H1 (cell line): ENCODE results near the gene TTPAL. TPM values are rescaled to one million over a fixed set of nuclear protein-coding genes. Genes with fewer than 3 reads are reported as not detected.

Experiments used
- CTCF ChIA-PET: fragments of 300-600 bp; sonication (Branson Sonifier 250); formaldehyde crosslinking; loops from one replicate; lab custom pipeline; 2021; ENCODE audit not compliant: partially characterized antibody; lab: Charles Lee
- POLR2A ChIA-PET: fragments of 300-600 bp; sonication (Branson Sonifier 250); formaldehyde crosslinking; loops from one replicate; lab custom pipeline; 2021; ENCODE audit warnings: inconsistent platforms; ENCODE audit not compliant: partially characterized antibody; lab: Charles Lee
- DNase-seq, 2 experiments: peaks; one replicate each; pipeline versions ENCODE4 v3.0.0 to v3.0.0-alpha.2; 2010 to 2022; ENCODE audit warnings: low spot score in 2 of 2, low read depth in 1 of 2, mixed read lengths in 1 of 2
- FAIRE-seq: peaks from 2 replicates; lab custom pipeline; 2011; peaks lifted over from hg19 to GRCh38; lab: Jason Lieb, UNC
- H2AFZ ChIP-seq: 2 replicates; pipeline ENCODE4 v1.8.1; 2012; ENCODE audit warnings: low read length, inconsistent platforms
- H2AK5ac ChIP-seq: 2 replicates; pipeline ENCODE4 v1.6.1; 2013; ENCODE audit warnings: low read depth, low read length
- H2BK120ac ChIP-seq: replicated peaks from 2 replicates; pipeline ENCODE3; 2013; ENCODE audit warnings: low read depth, low read length, inconsistent platforms
- H2BK12ac ChIP-seq: 2 replicates; pipeline ENCODE4 v1.6.1; 2013; ENCODE audit warnings: low read depth, low read length
- H2BK15ac ChIP-seq: 2 replicates; pipeline ENCODE4 v1.6.1; 2013; ENCODE audit warnings: low read length
- H2BK20ac ChIP-seq: 2 replicates; pipeline ENCODE4 v1.6.1; 2013; ENCODE audit warnings: low read length
- H2BK5ac ChIP-seq: 2 replicates; pipeline ENCODE4 v1.6.1; 2013; ENCODE audit warnings: low read depth, low read length
- H3K14ac ChIP-seq: 2 replicates; pipeline ENCODE4 v1.6.1; 2013; ENCODE audit warnings: inconsistent platforms; ENCODE audit not compliant: insufficient read length
- H3K18ac ChIP-seq: 2 replicates; pipeline ENCODE4 v1.6.1; 2013; ENCODE audit warnings: low read length; ENCODE audit errors: extremely low read depth
- H3K23ac ChIP-seq: 2 replicates; pipeline ENCODE4 v1.6.1; 2013; ENCODE audit warnings: inconsistent platforms; ENCODE audit not compliant: insufficient read length
- H3K23me2 ChIP-seq: 2 replicates; pipeline ENCODE4 v1.6.1; 2013; ENCODE audit warnings: low read depth, low read length
- H3K27ac ChIP-seq: 2 replicates; pipeline ENCODE4 v1.6.1; 2011; ENCODE audit warnings: low read depth, low read length, inconsistent platforms
- H3K27me3 ChIP-seq, 4 experiments: replicated peaks in 1 of 4; 1 replicate in 1 of 4; 2 replicates in 3 of 4; pipeline versions ENCODE4 v1.6.1 to v1.8.1; 2011 to 2013; ENCODE audit warnings: low read length in 3 of 4, mild to moderate bottlenecking in 3 of 4, inconsistent platforms in 2 of 4, mixed read lengths in 2 of 4, moderate library complexity in 1 of 4; ENCODE audit not compliant: control insufficient read depth in 3 of 4, insufficient read depth in 3 of 4; ENCODE audit errors: extremely low read depth in 1 of 4
- H3K36me3 ChIP-seq, 4 experiments: 2 replicates each; pipeline versions ENCODE4 v1.6.1 to v1.8.1; 2011 to 2013; ENCODE audit warnings: mild to moderate bottlenecking in 4 of 4, low read length in 3 of 4, moderate library complexity in 2 of 4, control low read depth in 1 of 4, inconsistent platforms in 1 of 4; ENCODE audit not compliant: insufficient read depth in 4 of 4, control insufficient read depth in 2 of 4
- H3K4ac ChIP-seq: replicated peaks from 2 replicates; pipeline ENCODE3; 2013; ENCODE audit warnings: low read length, low read depth, mixed read lengths, inconsistent platforms; ENCODE audit not compliant: insufficient read length
- H3K4me1 ChIP-seq, 4 experiments: replicated peaks in 1 of 4; 1 replicate in 1 of 4; 2 replicates in 3 of 4; pipeline versions ENCODE4 v1.6.1 to v1.8.1; 2011 to 2013; ENCODE audit warnings: low read length in 3 of 4, inconsistent platforms in 2 of 4, mixed read lengths in 1 of 4; ENCODE audit not compliant: insufficient read depth in 4 of 4, control insufficient read depth in 3 of 4
- H3K4me2 ChIP-seq, 2 experiments: 2 replicates each; pipeline versions ENCODE4 v1.6.1 to v1.8.1; 2011 to 2013; ENCODE audit warnings: low read depth in 2 of 2, low read length in 2 of 2, control low read depth in 1 of 2, inconsistent platforms in 1 of 2, mild to moderate bottlenecking in 1 of 2; ENCODE audit not compliant: insufficient read depth in 1 of 2
- H3K4me3 ChIP-seq, 4 experiments: fragments of 200-600, 300-600 bp in 1 of 4; sonication (generic), shearing (Covaris generic), sonication (Bioruptor Twin) in 1 of 4; 2 replicates each; pipeline versions ENCODE4 v1.5.1 to v1.8.1; 2011 to 2016; ENCODE audit warnings: low read length in 4 of 4, low read depth in 3 of 4, control low read depth in 2 of 4, inconsistent platforms in 2 of 4, mild to moderate bottlenecking in 2 of 4, mixed read lengths in 1 of 4, moderate library complexity in 1 of 4; ENCODE audit not compliant: insufficient read depth in 2 of 4; ENCODE audit errors: extremely low read depth in 1 of 4
- H3K56ac ChIP-seq: replicated peaks from 2 replicates; pipeline ENCODE3; 2013; ENCODE audit warnings: low read depth, mild to moderate bottlenecking, mixed read lengths, low read length, inconsistent platforms; ENCODE audit not compliant: insufficient read length
- H3K79me1 ChIP-seq: 2 replicates; pipeline ENCODE4 v1.6.1; 2013; ENCODE audit warnings: low read depth, low read length, control low read depth
- H3K79me2 ChIP-seq, 2 experiments: 2 replicates each; pipeline versions ENCODE4 v1.6.1 to v1.8.1; 2012 to 2013; ENCODE audit warnings: low read length in 2 of 2, mild to moderate bottlenecking in 2 of 2, inconsistent platforms in 1 of 2; ENCODE audit not compliant: insufficient read depth in 2 of 2, control insufficient read depth in 1 of 2
- H3K9ac ChIP-seq, 4 experiments: replicated peaks in 1 of 4; 1 replicate in 1 of 4; 2 replicates in 3 of 4; pipeline versions ENCODE4 v1.6.1 to v1.8.1; 2011 to 2013; ENCODE audit warnings: low read depth in 3 of 4, low read length in 3 of 4, control low read depth in 2 of 4, mild to moderate bottlenecking in 2 of 4, moderate library complexity in 2 of 4, inconsistent platforms in 1 of 4; ENCODE audit errors: extremely low read depth in 1 of 4
- H3K9me3 ChIP-seq, 2 experiments: 2 replicates each; pipeline versions ENCODE4 v1.6.1 to v1.8.1; 2012 to 2013; ENCODE audit warnings: mild to moderate bottlenecking in 2 of 2, moderate library complexity in 2 of 2, control low read depth in 1 of 2, inconsistent platforms in 1 of 2, low read depth in 1 of 2, low read length in 1 of 2, mixed read lengths in 1 of 2; ENCODE audit not compliant: insufficient read depth in 2 of 2
- H4K20me1 ChIP-seq, 2 experiments: replicated peaks in 1 of 2; 2 replicates each; pipeline versions ENCODE3 to v1.8.1; 2011 to 2013; ENCODE audit warnings: inconsistent platforms in 2 of 2, low read length in 2 of 2, mild to moderate bottlenecking in 1 of 2; ENCODE audit not compliant: insufficient read depth in 2 of 2, control insufficient read depth in 1 of 2
- H4K5ac ChIP-seq: 2 replicates; pipeline ENCODE4 v1.6.1; 2013; ENCODE audit warnings: low read length, low read depth, mixed read lengths, inconsistent platforms; ENCODE audit not compliant: insufficient read length
- H4K8ac ChIP-seq: 2 replicates; pipeline ENCODE4 v1.8.0; 2013; ENCODE audit warnings: mild to moderate bottlenecking, moderate library complexity, low read length, inconsistent platforms; ENCODE audit not compliant: insufficient read depth; ENCODE audit errors: extremely low read depth
- H4K91ac ChIP-seq: replicated peaks from 2 replicates; pipeline ENCODE3; 2013; ENCODE audit warnings: low read length, mixed read lengths, inconsistent platforms; ENCODE audit not compliant: insufficient read length
- JUN ChIP-seq: IDR thresholded peaks from 2 replicates; pipeline ENCODE4 v1.6.1; 2011; ENCODE audit warnings: low read depth, mild to moderate bottlenecking, improper control_type of control experiment, low read length
- TAF7 ChIP-seq: optimal IDR thresholded peaks from 2 replicates; pipeline ENCODE3; 2011; ENCODE audit warnings: low read depth, mild to moderate bottlenecking, inconsistent platforms, low read length, moderate library complexity, borderline replicate concordance
- WGBS, 2 experiments: shearing (Covaris generic) in 1 of 2; methylation state at CpG; one replicate each; pipeline versions ENCODE4 v1.1.6 to v1.1.7; 2013 to 2015; ENCODE audit warnings: low lambda C conversion rate in 2 of 2, mixed read lengths in 2 of 2, inconsistent platforms in 1 of 2, low coverage in 1 of 2, missing lambda C conversion rate in 1 of 2; ENCODE audit not compliant: insufficient replicate concordance in 2 of 2, insufficient coverage in 1 of 2, insufficient read length in 1 of 2; ENCODE audit errors: extremely low coverage in 1 of 2, missing lambda C conversion rate in 1 of 2; 5-methylcytosine and 5-hydroxymethylcytosine counted together
- polyA plus RNA-seq, 7 experiments: library from polyadenylated mRNA; depleted of rRNA in 3 of 7; stranded (reverse) in 5 of 7; unstranded in 2 of 7; fragments of >200 nt in 5 of 7; fragments of 200-250 nt in 2 of 7; gene quantifications; 1 replicate in 5 of 7; 2 replicates in 1 of 7; 4 replicates in 1 of 7; pipeline versions ENCODE4 v1.2.1 to v1.2.3, GENCODE V29; 2011 to 2013; ENCODE audit warnings: missing spikeins in 2 of 7, mixed read lengths in 2 of 7
- small RNA-seq: library from polyadenylated mRNA; stranded (forward); fragments of <200 nt; extraction: miRNeasy Mini kit (QIAGEN cat#:217004); gene quantifications from one replicate; pipeline ENCODE3, GENCODE V24; 2013; ENCODE audit not compliant: insufficient read depth
- total RNA-seq: library from RNA; stranded (reverse); fragmentation: NEBNext Ultra II Directional; extraction: Animal tissue kit (Norgen Biotek cat#: 25700); gene quantifications from 2 replicates; pipeline ENCODE4 v1.2.1, GENCODE V29; 2021

The TTPAL gene
- total and polyA plus RNA-seq, 2 of the 8 experiments (the other 6 are each of a cell fraction or from before 2014, with no cell fraction given) = 2.8 to 14.0 TPM

- H3K36me3 ChIP-seq = no peaks in the 10 kb centered on the region
- no peak overlapping the region for H3K9ac ChIP-seq
- H2BK20ac ChIP-seq = no peak overlapping the region
- CTCF ChIA-PET = interaction anchor here (1.1 to 1.6 kb wide), 4 partner anchors 9 to 56 kb away, joined by 3 to 4 read pairs (median 4); no protein-coding TSS in a partner anchor
- no peaks in the 10 kb centered on the region for H3K27me3 ChIP-seq
- H3K4ac ChIP-seq = no peak overlapping the region
- H3K4me2 ChIP-seq = no peak overlapping the region
- no peak for DNase-seq
- 90% methylated on average over 3 of the region's 3 CpGs; no CpG with 5 or more reads in 1 of the 2 experiments for WGBS, 2 experiments
- no peak for TF ChIP-seq TAF7
- TF ChIP-seq JUN = no peak
- TF ChIP-seq, all 59 proteins: peak for 0
- Histone ChIP-seq H3K4me3 (no peak overlapping the region), H3K79me1 (peaks cover 2% of the 10 kb centered on the region), H3K4me1 (no peaks in the 10 kb centered on the region), H2AFZ (no peak overlapping the region), H2BK5ac (no peak overlapping the region), H4K8ac (no peak overlapping the region), H3K23me2 (no peaks in the 10 kb centered on the region), H2BK15ac (no peak overlapping the region), H3K56ac (no peak overlapping the region), H3K23ac (no peak overlapping the region), H2BK120ac (no peak overlapping the region), H2AK5ac (no peak overlapping the region), H3K27ac (no peak overlapping the region), H2BK12ac (no peak overlapping the region), H3K79me2 (0 out of 4 replicates have a peak, but pooled peaks cover 0 to 3% of the 10 kb centered on the region in 2 experiments), H3K14ac (no peak overlapping the region), H3K18ac (no peak overlapping the region), H4K5ac (no peak overlapping the region), H3K9me3 (no peaks in the 10 kb centered on the region), H4K91ac (no peak overlapping the region), H4K20me1 (peaks cover 0 to 1% of the 10 kb centered on the region in 2 experiments)
- POLR2A ChIA-PET = interaction anchor here (0.6 kb wide), 1 partner anchor 238 kb away, joined by 3 read pairs; no protein-coding TSS in a partner anchor
- FAIRE-seq = no peak
Measured at GRCh38 chr20:44543358-44543757, 67.7 kb downstream of the TTPAL start.

Small RNA genes within 50 kb of the gene (small RNA-seq; reads per million reads assigned to genes)
- gene RPL37AP1 = not detected

Other genes starting within 250 kb of the TTPAL start
- gene GDAP1L1, start 228.6 kb upstream of the TTPAL start, total RNA-seq = 8.5 and 9.8 TPM in 2 replicates
- gene GDAP1L1, start 228.6 kb upstream of the TTPAL start, polyA plus RNA-seq (2011; rRNA removed) = 63.1 and 73.0 TPM in 2 replicates
- 2.0 and 2.1 TPM in 2 replicates for gene FITM2, start 164.7 kb upstream of the TTPAL start, total RNA-seq
- gene FITM2, start 164.7 kb upstream of the TTPAL start, polyA plus RNA-seq (2011; rRNA removed) = 1.1 and 1.2 TPM in 2 replicates
- not detected in 2 replicates for gene R3HDML, start 138.8 kb upstream of the TTPAL start, total RNA-seq
- gene R3HDML, start 138.8 kb upstream of the TTPAL start, polyA plus RNA-seq (2011; rRNA removed) = 0.06 TPM in 1 of 2 replicates, not detected in the other
- gene HNF4A, start 120.2 kb upstream of the TTPAL start, total RNA-seq = not detected in 2 replicates
- 0.03 TPM in 1 of 2 replicates, not detected in the other for gene HNF4A, start 120.2 kb upstream of the TTPAL start, polyA plus RNA-seq (2011; rRNA removed)
- gene SERINC3, start 46.2 kb downstream of the TTPAL start, total RNA-seq = 44.1 and 47.2 TPM in 2 replicates
- gene SERINC3, start 46.2 kb downstream of the TTPAL start, polyA plus RNA-seq (2011; rRNA removed) = 51.7 and 66.0 TPM in 2 replicates
- 25.4 and 26.7 TPM in 2 replicates for gene PKIG, start 106.7 kb downstream of the TTPAL start, total RNA-seq
- 34.3 and 37.5 TPM in 2 replicates for gene PKIG, start 106.7 kb downstream of the TTPAL start, polyA plus RNA-seq (2011; rRNA removed)
- 19.5 and 19.9 TPM in 2 replicates for gene ADA, start 175.8 kb downstream of the TTPAL start, total RNA-seq
- 32.8 and 33.9 TPM in 2 replicates for gene ADA, start 175.8 kb downstream of the TTPAL start, polyA plus RNA-seq (2011; rRNA removed)
- gene CCN5, start 239.5 kb downstream of the TTPAL start, total RNA-seq = not detected in 2 replicates
- gene CCN5, start 239.5 kb downstream of the TTPAL start, polyA plus RNA-seq (2011; rRNA removed) = not detected in 2 replicates